ENCODE data around the gene CYB561. TPM values are rescaled to one million over a fixed set of nuclear protein-coding genes. Genes with fewer than 3 reads are reported as not detected.

CYB561 gene
- total RNA-seq, 4 donors from 2014 or later = 21.4 to 52.5 (median 35.0) TPM

DNA sequence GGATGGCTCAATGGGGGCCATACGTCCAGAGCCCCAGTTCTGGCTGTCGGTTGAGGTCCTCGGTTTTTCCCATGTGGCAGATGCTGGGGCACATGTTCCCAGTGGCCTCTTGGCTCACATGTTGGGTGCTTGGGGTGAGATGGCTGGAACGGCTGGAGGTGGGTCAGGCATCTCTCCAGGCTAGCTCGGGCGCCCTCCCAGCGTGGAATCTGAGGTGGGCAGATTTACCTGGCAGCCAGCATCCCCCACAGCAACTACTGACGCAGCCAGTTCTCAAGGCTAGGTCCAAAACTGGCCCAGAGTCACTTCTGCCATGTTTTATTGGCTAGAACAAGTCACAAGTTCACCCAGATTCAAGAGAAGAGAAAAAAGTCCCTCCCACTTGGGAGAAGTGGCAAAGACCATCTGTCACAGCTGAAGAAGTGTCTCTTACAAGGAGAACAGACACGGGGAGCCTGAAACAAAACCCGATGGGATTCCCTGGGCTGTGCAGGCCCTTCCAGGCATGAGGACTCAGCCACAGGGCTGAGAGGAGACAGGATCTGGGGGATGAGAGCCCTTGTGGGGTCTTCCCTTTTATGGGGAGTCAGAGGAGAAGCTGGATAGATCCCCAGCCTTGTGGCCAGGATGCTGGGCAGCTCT lies 46.0 kb upstream of the CYB561 start:
- Histone ChIP-seq H3K9me3 (no peaks in the 10 kb centered on the region), H3K27ac (no peak overlapping the region), H3K4me1 (no peaks in the 10 kb centered on the region), H3K27me3 (no peaks in the 10 kb centered on the region), H3K36me3 (no peaks in the 10 kb centered on the region), H3K4me3 (no peak overlapping the region)
- TF ChIP-seq CTCF (IDR thresholded peaks at IDR 0.05) (no peak), EP300 (IDR thresholded peaks at IDR 0.05) (no peak), POLR2A (IDR thresholded peaks at IDR 0.05) (no peak)
- 67 to 76% methylated on average over 9 to 10 of the region's 10 CpGs for WGBS, 2 donors
- no peak for DNase-seq (ENCODE audit: low spot score in 2 of 2)

GRCh38 chr17:63491413-63491812 lies 45.3 kb upstream of the CYB561 start:
- no peak for DNase-seq (ENCODE audit: low spot score in 2 of 2)
- no peaks in the 10 kb centered on the region for H3K27me3 ChIP-seq
- H3K9me3 ChIP-seq = no peaks in the 10 kb centered on the region
- no peaks in the 10 kb centered on the region for H3K4me1 ChIP-seq
- WGBS, 2 donors = 78 to 90% methylated on average over 5 to 6 of the region's 8 CpGs
- H3K36me3 ChIP-seq = no peaks in the 10 kb centered on the region
- TF ChIP-seq CTCF (IDR thresholded peaks at IDR 0.05) (no peak), EP300 (IDR thresholded peaks at IDR 0.05) (no peak), POLR2A (IDR thresholded peaks at IDR 0.05) (no peak)
- no peak overlapping the region for H3K27ac ChIP-seq
- no peak overlapping the region for H3K4me3 ChIP-seq

- DNase-seq (ENCODE audit: low spot score in 2 of 2) = no peak
- 82 to 86% methylated on average over 20 of the region's 22 CpGs for WGBS, 2 donors
- Histone ChIP-seq H3K27me3 (no peaks in the 10 kb centered on the region), H3K27ac (no peak overlapping the region), H3K4me3 (no peak overlapping the region), H3K9me3 (no peaks in the 10 kb centered on the region), H3K4me1 (no peaks in the 10 kb centered on the region), H3K36me3 (no peaks in the 10 kb centered on the region)
- TF ChIP-seq EP300 (IDR thresholded peaks at IDR 0.05) = no peak
- no peak for TF ChIP-seq POLR2A (IDR thresholded peaks at IDR 0.05)
Measured at GRCh38 chr17:63490858-63491400, 44.8 kb upstream of the CYB561 start.

- WGBS, 2 donors = 48 to 73% methylated on average over 8 to 10 of the region's 10 CpGs
- Histone ChIP-seq H3K36me3 (no peaks in the 10 kb centered on the region), H3K27ac (no peak overlapping the region), H3K4me3 (no peak overlapping the region), H3K4me1 (no peaks in the 10 kb centered on the region), H3K9me3 (no peaks in the 10 kb centered on the region), H3K27me3 (no peaks in the 10 kb centered on the region)
- DNase-seq (ENCODE audit: low spot score in 2 of 2) = no peak
- TF ChIP-seq CTCF (IDR thresholded peaks at IDR 0.05) = no peak
- no peak for TF ChIP-seq EP300 (IDR thresholded peaks at IDR 0.05)
- no peak for TF ChIP-seq POLR2A (IDR thresholded peaks at IDR 0.05)
Measured at GRCh38 chr17:63490329-63490728, 44.2 kb upstream of the CYB561 start.

- Histone ChIP-seq H3K27ac (no peak overlapping the region), H3K9me3 (no peaks in the 10 kb centered on the region), H3K27me3 (no peaks in the 10 kb centered on the region), H3K36me3 (no peaks in the 10 kb centered on the region), H3K4me1 (no peaks in the 10 kb centered on the region), H3K4me3 (no peak overlapping the region)
- 78 to 82% methylated on average over 6 of the region's 6 CpGs for WGBS, 2 donors
- TF ChIP-seq POLR2A (IDR thresholded peaks at IDR 0.05) = no peak
- no peak for TF ChIP-seq CTCF (IDR thresholded peaks at IDR 0.05)
- no peak for TF ChIP-seq EP300 (IDR thresholded peaks at IDR 0.05)
- DNase-seq (ENCODE audit: low spot score in 2 of 2) = no peak
Measured at GRCh38 chr17:63489291-63489690, 43.2 kb upstream of the CYB561 start.

Measured in tibial nerve (tissue), 4 donors.